Lung (tissue), 12 donors: ENCODE measurements around the gene CLDN3. TPM values are rescaled to one million over a fixed set of nuclear protein-coding genes. Genes with fewer than 3 reads are reported as not detected.

Source experiments
- ATAC-seq: fragments of 200-7000 bp; cut with Tn5 transposase; one replicate; pipeline ENCODE4 v1.9.1; 2020; ENCODE audit warnings: moderate number of reproducible peaks; ENCODE audit not compliant: insufficient read depth, low FRiP score
- DNase-seq, 3 donors: peaks; one replicate each; pipeline ENCODE4 v3.0.0-alpha.2; 2013 to 2017
- H3K27ac ChIP-seq, 2 donors: one replicate each; pipeline ENCODE4 v1.5.1; 2013; ENCODE audit warnings: mild to moderate bottlenecking in 2 of 2, moderate library complexity in 2 of 2, control low read depth in 1 of 2, inconsistent platforms in 1 of 2, low read depth in 1 of 2, low read length in 1 of 2
- H3K27me3 ChIP-seq, 3 donors: one replicate each; pipeline ENCODE4 v1.5.1; 2013; ENCODE audit warnings: low read length in 2 of 3; ENCODE audit not compliant: control insufficient read depth in 3 of 3, insufficient read depth in 3 of 3
- H3K36me3 ChIP-seq, 4 donors: one replicate each; pipeline ENCODE4 v1.5.1; 2013; ENCODE audit warnings: low read length in 4 of 4, mild to moderate bottlenecking in 1 of 4, moderate library complexity in 1 of 4; ENCODE audit not compliant: control insufficient read depth in 4 of 4, insufficient read depth in 4 of 4
- H3K4me1 ChIP-seq, 5 donors: one replicate each; pipeline ENCODE4 v1.5.1; 2013; ENCODE audit warnings: low read length in 5 of 5, mild to moderate bottlenecking in 2 of 5, moderate library complexity in 1 of 5; ENCODE audit not compliant: control insufficient read depth in 5 of 5, insufficient read depth in 5 of 5
- H3K4me3 ChIP-seq: one replicate; pipeline ENCODE4 v1.5.1; 2013; ENCODE audit warnings: mild to moderate bottlenecking, control low read depth, moderate library complexity
- H3K9ac ChIP-seq, 2 donors: one replicate each; pipeline ENCODE4 v1.5.1; 2013; ENCODE audit warnings: low read length in 2 of 2, control low read depth in 1 of 2; ENCODE audit not compliant: insufficient read depth in 1 of 2
- H3K9me3 ChIP-seq, 4 donors: one replicate each; pipeline ENCODE4 v1.5.1; 2013; ENCODE audit warnings: low read length in 3 of 4, mild to moderate bottlenecking in 1 of 4, moderate library complexity in 1 of 4; ENCODE audit not compliant: control insufficient read depth in 4 of 4, insufficient read depth in 3 of 4
- WGBS, 2 donors: extraction: QIAGEN DNeasy Blood & Tissue Kit; methylation state at CpG; one replicate each; pipeline ENCODE4 v1.1.7; 2013; 5-methylcytosine and 5-hydroxymethylcytosine counted together
- polyA plus RNA-seq, 2 donors: library from polyadenylated mRNA; stranded (reverse); fragments of 200-250 nt; gene quantifications; one replicate each; pipeline ENCODE4 v1.2.1, GENCODE V29; 2013
- total RNA-seq, 2 donors: library from RNA; depleted of rRNA in 1 of 2; stranded (reverse); fragments of >200 nt in 1 of 2; gene quantifications; one replicate each; pipeline ENCODE4 v1.2.1, GENCODE V29; 2014 to 2021
- TF ChIP-seq, protein P1 (sequence below): IDR thresholded peaks from 2 replicates; pipeline ENCODE4 v1.5.1; 2012; ENCODE audit warnings: mild to moderate bottlenecking; ENCODE audit errors: control extremely low read depth, extremely low read depth
- donor health status: control.
- donor health status: control.
- donor health status: Bipolar disorder and iron deficiency.
- donor health status: healthy.
- donor health status: DM: yes; HTN: yes; CAD: no.

CLDN3 gene
- total and polyA plus RNA-seq, 4 donors: 42.9 to 54.7 (median 43.6) TPM

DNA sequence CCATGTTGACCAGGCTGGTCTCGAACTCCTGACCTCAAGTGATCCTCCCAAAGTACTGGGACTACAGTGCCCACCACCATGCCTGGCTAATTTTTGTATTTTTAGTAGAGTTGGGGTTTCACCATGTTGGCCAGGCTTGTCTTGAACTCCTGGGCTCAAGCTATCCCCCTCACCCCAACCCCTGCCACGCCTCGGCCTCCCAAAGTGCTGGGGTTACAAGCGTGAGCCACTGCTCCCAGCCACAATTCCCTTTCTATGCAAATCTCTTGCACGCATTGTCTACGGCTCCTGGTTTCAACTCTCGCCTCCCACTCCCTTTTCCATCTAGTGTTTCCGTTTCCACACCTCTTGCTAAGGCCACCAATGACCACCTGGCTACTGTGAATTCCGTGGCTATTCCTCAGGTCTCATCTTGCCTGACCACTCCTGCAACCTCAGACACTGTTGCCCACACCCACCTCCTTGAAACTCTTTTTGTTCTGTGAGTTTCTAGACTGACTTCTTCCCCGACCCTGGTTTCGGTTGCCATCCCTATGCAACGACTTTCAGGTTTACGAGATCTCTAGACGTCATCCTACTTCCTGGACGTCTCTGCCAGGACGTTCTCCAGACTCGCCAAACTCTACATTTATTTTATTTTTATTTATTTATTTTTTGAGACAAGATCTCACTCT is 3.4 kb downstream of the CLDN3 start:
- Histone ChIP-seq H3K27me3 (peaks cover 10 to 14% (median 14%) of the 10 kb centered on the region in 3 donors), H3K4me3 (no peak overlapping the region), H3K36me3 (no peaks in the 10 kb centered on the region), H3K9me3 (peaks cover 0 to 4% (median 0%) of the 10 kb centered on the region in 4 donors), H3K4me1 (peaks cover 0 to 7% (median 0%) of the 10 kb centered on the region in 5 donors), H3K9ac (no peak overlapping the region), H3K27ac (no peak overlapping the region)
- TF ChIP-seq, protein P1, sequence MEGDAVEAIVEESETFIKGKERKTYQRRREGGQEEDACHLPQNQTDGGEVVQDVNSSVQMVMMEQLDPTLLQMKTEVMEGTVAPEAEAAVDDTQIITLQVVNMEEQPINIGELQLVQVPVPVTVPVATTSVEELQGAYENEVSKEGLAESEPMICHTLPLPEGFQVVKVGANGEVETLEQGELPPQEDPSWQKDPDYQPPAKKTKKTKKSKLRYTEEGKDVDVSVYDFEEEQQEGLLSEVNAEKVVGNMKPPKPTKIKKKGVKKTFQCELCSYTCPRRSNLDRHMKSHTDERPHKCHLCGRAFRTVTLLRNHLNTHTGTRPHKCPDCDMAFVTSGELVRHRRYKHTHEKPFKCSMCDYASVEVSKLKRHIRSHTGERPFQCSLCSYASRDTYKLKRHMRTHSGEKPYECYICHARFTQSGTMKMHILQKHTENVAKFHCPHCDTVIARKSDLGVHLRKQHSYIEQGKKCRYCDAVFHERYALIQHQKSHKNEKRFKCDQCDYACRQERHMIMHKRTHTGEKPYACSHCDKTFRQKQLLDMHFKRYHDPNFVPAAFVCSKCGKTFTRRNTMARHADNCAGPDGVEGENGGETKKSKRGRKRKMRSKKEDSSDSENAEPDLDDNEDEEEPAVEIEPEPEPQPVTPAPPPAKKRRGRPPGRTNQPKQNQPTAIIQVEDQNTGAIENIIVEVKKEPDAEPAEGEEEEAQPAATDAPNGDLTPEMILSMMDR: no peak
- no peak for ATAC-seq
- DNase-seq: no peak
- WGBS, 2 donors: 82 to 85% methylated on average over 17 of the region's 17 CpGs

DNA sequence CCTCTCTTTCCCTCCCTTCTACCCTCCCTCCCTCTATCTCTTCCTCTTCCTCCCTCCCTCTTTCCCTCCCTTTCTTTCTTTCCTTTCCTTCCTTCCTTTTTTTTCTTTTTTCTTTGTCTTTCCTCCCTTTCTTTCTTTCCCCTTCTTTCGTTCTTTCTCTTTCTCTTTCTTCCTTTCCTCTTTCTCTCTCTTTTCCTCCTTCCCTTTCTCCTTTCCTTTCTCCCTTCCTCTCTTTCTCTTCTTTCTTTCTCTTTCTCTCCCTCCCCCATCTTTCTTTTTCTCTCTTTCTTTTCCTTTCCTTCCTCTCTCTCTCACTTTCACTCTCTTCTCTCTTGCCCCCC is 7.4 kb downstream of the CLDN3 start:
- Histone ChIP-seq H3K4me1 (no peaks in the 10 kb centered on the region), H3K4me3 (no peak overlapping the region), H3K27me3 (peaks cover 0 to 4% (median 0%) of the 10 kb centered on the region in 3 donors), H3K36me3 (no peaks in the 10 kb centered on the region), H3K27ac (no peak overlapping the region), H3K9ac (no peak overlapping the region), H3K9me3 (peaks cover 0 to 2% (median 0%) of the 10 kb centered on the region in 4 donors)
- TF ChIP-seq, protein P1: no peak
- DNase-seq (no peak), ATAC-seq (no peak)
- WGBS, 2 donors: 66 to 78% methylated on average over 1 of the region's 1 CpG

DNA sequence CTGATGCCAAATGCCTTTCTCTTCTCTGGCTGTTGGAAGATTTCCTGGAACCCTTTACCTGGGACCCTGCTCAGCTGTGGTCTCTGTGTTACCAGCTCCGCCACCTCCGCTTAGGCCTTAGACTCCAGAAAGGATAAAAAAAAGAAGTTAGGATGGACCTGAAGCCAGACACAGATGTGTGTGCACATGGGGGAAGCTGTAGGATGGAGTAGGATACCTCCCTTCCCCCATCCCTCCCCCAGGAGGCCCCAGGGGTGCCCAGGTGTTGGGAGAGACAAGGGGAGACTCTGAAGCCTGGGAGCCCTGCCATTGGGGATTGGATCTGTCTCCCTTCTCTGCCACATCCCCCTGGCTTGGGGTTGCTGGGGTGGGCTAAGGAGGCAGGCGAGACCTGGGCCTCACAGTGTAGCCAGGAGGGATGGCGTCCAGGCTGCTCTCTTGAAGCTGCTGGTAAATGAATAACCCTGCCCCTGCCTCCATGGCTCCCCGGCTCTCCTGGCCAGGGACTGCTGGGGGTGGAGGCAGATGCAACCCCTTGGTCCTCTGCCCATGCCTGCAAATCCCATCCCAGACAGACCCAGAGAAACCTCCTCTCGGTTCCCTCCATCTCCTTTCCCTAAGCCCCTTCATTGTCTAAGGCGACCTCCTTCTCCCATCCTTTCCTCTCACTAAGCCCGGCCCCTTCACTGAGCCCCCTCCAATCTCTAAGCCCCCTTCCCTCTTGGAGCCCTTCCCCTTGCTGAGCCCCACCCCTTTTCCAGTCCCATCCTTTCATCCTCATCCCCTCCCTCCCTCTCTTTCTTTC is 8.0 kb downstream of the CLDN3 start:
- no peak overlapping the region for H3K9ac ChIP-seq
- no peak overlapping the region for H3K4me3 ChIP-seq
- H3K27me3 ChIP-seq: no peaks in the 10 kb centered on the region
- no peaks in the 10 kb centered on the region for H3K36me3 ChIP-seq
- H3K27ac ChIP-seq: no peak overlapping the region
- H3K9me3 ChIP-seq: no peaks in the 10 kb centered on the region
- DNase-seq (no peak), ATAC-seq (no peak)
- 60 to 62% methylated on average over 8 of the region's 8 CpGs for WGBS, 2 donors
- H3K4me1 ChIP-seq: no peaks in the 10 kb centered on the region
- TF ChIP-seq, protein P1: no peak
